Measurements from ENCODE around the gene ARSG. TPM values are rescaled to one million over a fixed set of nuclear protein-coding genes. Genes with fewer than 3 reads are reported as not detected.

Gene ARSG
- total RNA-seq, 2 experiments from 2014 or later, result 9.8 to 10.8 TPM

DNA sequence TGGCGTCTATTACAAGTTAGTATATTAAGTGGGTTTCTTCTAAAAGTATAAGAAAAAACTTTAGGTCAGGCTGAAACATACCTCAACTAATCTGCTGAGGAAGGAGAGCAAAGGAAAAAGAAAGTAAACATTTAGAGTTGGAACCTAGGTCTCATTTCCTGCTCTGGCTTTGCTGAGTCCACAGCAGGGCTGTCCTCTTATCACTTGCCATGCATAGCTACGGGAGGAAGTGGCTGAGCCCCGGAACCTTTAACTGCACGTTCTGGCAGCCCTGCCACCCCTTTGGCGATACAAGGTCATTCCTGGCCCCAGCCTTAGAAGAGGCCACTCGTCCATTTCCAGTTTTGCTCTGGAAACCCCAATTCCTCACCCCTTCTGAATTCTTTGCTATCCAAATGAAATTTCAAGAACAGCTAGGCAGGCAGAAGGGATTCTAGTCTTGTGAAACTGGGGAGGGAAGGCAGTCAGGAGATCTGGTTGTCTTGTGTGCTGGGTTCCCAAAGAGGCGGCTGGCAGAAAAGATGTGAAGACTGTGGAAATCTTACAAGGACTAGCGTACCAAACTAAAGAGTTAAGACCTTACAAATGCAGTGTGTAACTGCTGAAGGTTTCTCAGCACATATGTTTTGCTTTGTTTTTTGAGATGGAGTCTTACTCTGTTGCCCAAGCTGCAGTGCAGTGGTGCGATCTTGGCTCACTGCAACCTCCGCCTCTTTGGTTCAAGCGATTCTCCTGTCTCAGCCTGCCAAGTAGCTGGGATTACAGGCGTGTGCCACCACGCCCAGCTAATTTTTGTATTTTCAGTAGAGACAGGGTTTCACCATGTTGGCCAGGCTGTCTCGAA, 146.9 kb downstream of the ARSG start:
- ChIA-PET POLR2A (interaction anchor here (0.6 to 2.4 kb wide), 6 partner anchors 19 to 190 kb away, joined by 3 to 11 read pairs (median 7); partner anchors contain the start of genes AMZ2 and WIPI1), CTCF (interaction anchor here (0.7 to 8.9 kb wide), 17 partner anchors 9 to 265 kb away, joined by 3 to 123 read pairs (median 9); partner anchors contain the start of gene WIPI1)
- H3K4me1 Mint-ChIP-seq (ENCODE audit: low read depth), result peaks cover 54% of the 10 kb centered on the region
- no peaks in the 10 kb centered on the region for H3K9me3 Mint-ChIP-seq
- H3K27me3 Mint-ChIP-seq, result no peaks in the 10 kb centered on the region
- intact Hi-C loops (cut with micrococcal nuclease), result loop anchor here (2.0 kb wide), 4 partner anchors 37 to 265 kb away; no protein-coding TSS in a partner anchor
- DNase-seq, result peak; percentile 70
- H3K4me3 Mint-ChIP-seq, result peak overlapping the region; percentile 68
- H3K27ac Mint-ChIP-seq, result peak overlapping the region; percentile 88
- H3K36me3 Mint-ChIP-seq, result peaks cover 4% of the 10 kb centered on the region

DNA sequence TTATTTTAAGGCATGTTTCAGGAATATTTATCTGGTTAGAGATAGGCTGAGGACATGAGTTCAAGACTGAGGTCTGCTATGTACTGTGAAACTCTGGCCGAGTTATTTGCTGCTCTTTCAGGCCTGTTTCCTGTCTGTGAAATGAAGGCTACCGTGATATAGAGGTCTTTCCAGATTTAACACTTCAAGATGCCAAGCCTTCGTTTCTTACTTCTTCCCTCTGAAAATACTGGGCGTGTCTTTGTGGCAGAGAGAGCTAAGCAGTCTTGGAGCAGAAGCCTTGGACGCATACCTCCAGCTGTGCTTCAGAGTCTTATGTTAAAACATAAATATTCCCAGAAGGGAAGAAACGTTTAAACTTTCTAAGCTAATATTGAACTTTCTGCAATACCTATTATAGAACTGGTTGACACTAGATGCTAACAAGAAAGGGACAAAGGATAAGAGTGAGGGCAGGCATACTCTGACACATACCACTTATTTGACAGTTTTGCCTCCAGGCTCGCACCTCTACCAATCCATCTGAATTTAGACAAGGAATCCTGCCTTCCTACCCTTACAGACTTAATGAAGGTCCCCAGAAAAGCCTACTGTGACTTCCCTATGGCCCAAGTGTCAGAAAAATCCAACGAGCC, 148.5 kb downstream of the ARSG start:
- ChIA-PET CTCF (interaction anchor here (0.7 to 5.4 kb wide), 9 partner anchors 8 to 267 kb away, joined by 3 to 34 read pairs (median 4); partner anchors contain the start of gene WIPI1), POLR2A (interaction anchor here (0.9 kb wide), 1 partner anchor 191 kb away, joined by 3 read pairs; no protein-coding TSS in a partner anchor)
- intact Hi-C loops (cut with micrococcal nuclease), result no loop called here
- Mint-ChIP-seq H3K9me3 (no peaks in the 10 kb centered on the region), H3K4me1 (ENCODE audit: low read depth) (peaks cover 48% of the 10 kb centered on the region), H3K27ac (peak overlapping the region; percentile 25), H3K4me3 (no peak overlapping the region), H3K27me3 (no peaks in the 10 kb centered on the region), H3K36me3 (peaks cover 4% of the 10 kb centered on the region)
- no peak for DNase-seq

DNA sequence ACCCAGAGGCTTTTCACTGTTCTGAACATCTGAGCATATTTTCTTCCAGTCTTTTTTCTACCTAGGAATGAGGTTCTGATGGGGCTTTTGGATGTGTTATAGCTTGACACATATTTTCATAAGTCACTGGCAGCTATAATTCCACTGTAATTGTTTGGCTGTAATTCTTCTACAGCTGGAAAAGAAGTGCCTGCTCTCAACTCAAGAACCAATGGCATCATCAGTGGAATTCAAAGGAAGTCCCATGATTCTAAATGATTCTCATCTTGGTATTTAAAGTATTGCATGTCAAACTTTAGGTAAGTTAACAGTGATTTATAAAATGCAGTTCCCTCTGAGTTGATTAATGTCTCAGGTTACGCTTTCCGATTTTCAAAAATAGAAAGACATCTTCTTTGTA, 149.2 kb downstream of the ARSG start:
- Mint-ChIP-seq H3K36me3 (peaks cover 4% of the 10 kb centered on the region), H3K4me1 (ENCODE audit: low read depth) (peaks cover 48% of the 10 kb centered on the region), H3K9me3 (no peaks in the 10 kb centered on the region), H3K27ac (no peak overlapping the region), H3K4me3 (no peak overlapping the region), H3K27me3 (no peaks in the 10 kb centered on the region)
- intact Hi-C loops (cut with micrococcal nuclease), result no loop called here
- no peak for DNase-seq
- ChIA-PET POLR2A (no interaction called here), CTCF (interaction anchor here (0.9 to 5.4 kb wide), 6 partner anchors 9 to 268 kb away, joined by 3 to 34 read pairs (median 5); partner anchors contain the start of gene WIPI1)

DNA sequence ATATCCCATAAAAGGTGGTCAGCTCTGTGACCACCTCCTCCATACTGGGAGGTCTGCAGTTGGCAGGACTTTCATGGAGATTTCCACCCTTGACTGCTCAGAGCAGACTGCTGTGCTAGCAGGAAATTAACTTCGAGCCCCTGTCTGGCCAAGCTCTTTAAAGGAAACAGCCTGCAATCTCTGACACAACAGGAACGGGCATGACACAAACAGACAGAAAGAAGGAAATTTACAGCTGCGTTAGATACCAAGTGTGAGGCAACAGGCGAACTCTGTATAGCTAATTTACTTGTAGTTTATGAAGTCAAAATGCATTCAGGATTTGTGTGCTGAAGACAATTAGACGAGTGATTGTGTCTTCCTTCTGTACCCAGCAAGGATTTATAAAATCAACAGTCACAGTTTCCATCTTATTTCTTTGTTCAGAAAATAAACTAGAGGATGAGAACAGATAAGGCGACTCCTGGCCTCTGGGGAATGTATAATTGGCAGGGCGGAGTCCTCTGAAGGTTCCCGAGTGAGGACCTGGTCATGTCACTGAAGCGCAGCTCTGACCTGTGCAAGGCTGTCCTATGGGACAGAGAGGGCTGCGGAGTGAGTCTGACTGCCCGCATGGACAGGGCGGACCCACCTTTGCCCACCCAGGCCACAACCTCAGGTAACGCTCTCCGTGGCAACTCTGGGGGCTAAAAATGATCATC, 149.9 kb downstream of the ARSG start:
- intact Hi-C loops (cut with micrococcal nuclease), result no loop called here
- Mint-ChIP-seq H3K36me3 (peaks cover under 1% of the 10 kb centered on the region), H3K4me1 (ENCODE audit: low read depth) (peaks cover 41% of the 10 kb centered on the region), H3K9me3 (no peaks in the 10 kb centered on the region), H3K4me3 (no peak overlapping the region), H3K27me3 (no peaks in the 10 kb centered on the region), H3K27ac (no peak overlapping the region)
- ChIA-PET POLR2A (no interaction called here), CTCF (interaction anchor here (0.7 to 2.5 kb wide), 5 partner anchors 9 to 242 kb away, joined by 3 to 6 read pairs (median 3); no protein-coding TSS in a partner anchor)
- DNase-seq, result no peak

DNA sequence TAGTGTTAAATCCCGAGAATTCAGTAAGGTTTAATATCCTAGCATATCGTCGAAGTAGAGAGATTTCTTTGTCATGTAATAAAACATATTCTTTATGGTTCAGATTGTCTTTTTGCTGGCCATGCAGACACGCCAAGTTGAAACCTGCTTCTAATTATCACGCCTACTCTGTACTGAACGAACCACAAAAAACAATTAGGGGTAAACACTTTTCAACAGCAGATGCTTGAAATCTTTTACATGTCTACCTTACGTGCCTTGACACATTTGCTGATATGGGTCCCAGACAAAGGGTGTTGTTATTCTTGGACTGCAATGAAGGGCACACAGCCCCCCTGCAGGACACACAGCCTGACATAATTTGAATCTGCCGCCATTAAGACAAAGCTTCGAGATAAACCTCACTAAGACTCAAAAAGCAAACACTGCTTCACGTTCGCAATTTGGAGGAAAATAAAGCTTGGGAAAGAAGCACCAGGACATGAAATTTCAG, 152.7 kb downstream of the ARSG start:
- Mint-ChIP-seq H3K27ac (no peak overlapping the region), H3K4me1 (ENCODE audit: low read depth) (peaks cover 17% of the 10 kb centered on the region), H3K4me3 (no peak overlapping the region), H3K27me3 (no peaks in the 10 kb centered on the region), H3K9me3 (no peaks in the 10 kb centered on the region), H3K36me3 (peaks cover 3% of the 10 kb centered on the region)
- no peak for DNase-seq
- ChIA-PET CTCF (interaction anchor here (0.7 kb wide), 1 partner anchor 22 kb away, joined by 3 read pairs; no protein-coding TSS in a partner anchor), POLR2A (no interaction called here)
- intact Hi-C loops (cut with micrococcal nuclease), result no loop called here

DNA sequence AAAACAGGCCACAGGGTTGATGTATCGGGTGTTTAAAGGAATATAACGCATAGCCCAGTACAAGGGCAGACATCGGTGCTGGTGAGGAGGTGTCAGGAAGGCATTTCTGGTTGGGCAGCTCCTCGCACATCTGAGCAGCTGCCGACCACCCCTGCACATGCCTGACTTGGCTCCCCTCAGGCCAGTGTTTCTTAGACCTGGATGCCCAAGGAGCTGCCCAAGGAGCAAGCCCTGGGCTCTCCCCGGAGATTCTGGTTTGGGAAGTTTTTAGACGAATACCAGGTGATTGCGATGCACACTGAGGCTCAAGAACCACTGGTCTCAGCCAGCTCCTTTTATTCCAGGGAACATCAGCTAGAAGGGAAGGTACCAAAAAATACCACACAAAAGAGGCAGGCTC, 154.4 kb downstream of the ARSG start:
- Mint-ChIP-seq H3K9me3 (no peaks in the 10 kb centered on the region), H3K27ac (no peak overlapping the region), H3K4me3 (no peak overlapping the region), H3K4me1 (ENCODE audit: low read depth) (peaks cover 11% of the 10 kb centered on the region), H3K27me3 (no peaks in the 10 kb centered on the region), H3K36me3 (peaks cover 14% of the 10 kb centered on the region)
- POLR2A ChIA-PET, result interaction anchor here (0.8 kb wide), 1 partner anchor 11 kb away, joined by 3 read pairs; the partner anchor contains the start of gene WIPI1
- intact Hi-C loops (cut with micrococcal nuclease), result no loop called here
- CTCF ChIA-PET, result interaction anchor here (1.2 to 1.4 kb wide), 2 partner anchors 9 to 14 kb away, joined by 3 to 5 read pairs; no protein-coding TSS in a partner anchor
- DNase-seq, result no peak

DNA sequence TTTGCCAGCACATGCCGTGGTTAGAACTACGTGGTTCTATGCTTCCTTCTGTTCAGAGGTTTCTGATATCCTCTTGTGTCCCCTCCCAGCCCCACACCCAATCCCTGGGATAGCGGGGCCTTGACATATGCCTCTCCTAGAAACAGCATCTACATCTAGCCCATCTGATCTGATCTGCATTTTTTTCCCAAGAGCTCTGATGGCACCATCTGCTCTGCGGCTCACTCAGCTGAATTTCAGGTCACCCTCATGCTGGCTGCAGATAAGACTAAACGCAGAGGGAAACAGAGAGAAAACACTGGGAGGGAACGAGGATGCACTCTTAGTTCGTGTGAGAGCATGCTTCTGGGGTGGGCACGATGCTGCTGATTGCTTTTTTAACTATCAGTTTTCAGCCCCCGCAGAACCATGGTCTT, 155.3 kb downstream of the ARSG start:
- no peaks in the 10 kb centered on the region for H3K27me3 Mint-ChIP-seq
- intact Hi-C loops (cut with micrococcal nuclease), result no loop called here
- CTCF ChIA-PET, result interaction anchor here (0.9 to 1.5 kb wide), 3 partner anchors 9 to 184 kb away, joined by 4 to 5 read pairs (median 4); no protein-coding TSS in a partner anchor
- DNase-seq, result no peak
- H3K9me3 Mint-ChIP-seq, result no peaks in the 10 kb centered on the region
- H3K4me3 Mint-ChIP-seq, result no peak overlapping the region
- peaks cover 2% of the 10 kb centered on the region for H3K4me1 Mint-ChIP-seq (ENCODE audit: low read depth)
- H3K36me3 Mint-ChIP-seq, result peaks cover 16% of the 10 kb centered on the region
- H3K27ac Mint-ChIP-seq, result no peak overlapping the region
- POLR2A ChIA-PET, result no interaction called here

DNA sequence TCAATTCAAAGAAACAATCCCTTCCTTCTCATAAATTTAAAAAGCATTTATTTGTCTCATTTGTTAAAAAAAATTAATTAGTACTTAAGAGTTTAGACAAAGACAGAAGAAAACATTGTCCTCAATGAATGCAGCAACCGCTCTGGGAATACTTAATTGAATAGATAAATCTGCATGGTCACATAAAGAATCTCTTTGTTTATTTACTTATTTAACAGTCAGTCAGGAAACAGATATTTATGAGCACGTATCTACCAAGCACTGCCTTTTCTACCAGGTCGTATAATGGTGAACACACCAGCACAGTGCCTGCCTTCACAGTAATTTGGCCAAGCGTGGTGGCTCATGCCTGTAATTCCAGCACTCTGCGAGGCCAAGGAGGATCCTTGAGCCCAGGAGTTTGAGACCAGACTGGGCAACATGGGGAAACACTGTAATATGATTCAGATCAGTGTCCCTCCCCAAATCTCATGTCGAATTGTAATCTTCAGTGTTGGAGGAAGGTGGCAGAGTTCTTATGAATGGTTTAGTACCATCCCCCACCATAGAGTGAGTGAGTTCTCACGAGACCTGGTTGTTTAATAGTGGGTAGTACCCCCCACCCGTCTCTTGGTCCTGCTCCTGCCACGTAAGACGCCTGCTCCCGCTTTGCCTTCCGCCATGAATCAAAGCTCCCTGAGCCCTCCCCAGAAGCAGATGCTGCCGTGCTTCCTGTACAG, 157.9 kb downstream of the ARSG start:
- no peak overlapping the region for H3K27ac Mint-ChIP-seq
- CTCF ChIA-PET, result no interaction called here
- H3K9me3 Mint-ChIP-seq, result no peaks in the 10 kb centered on the region
- no peaks in the 10 kb centered on the region for H3K27me3 Mint-ChIP-seq
- H3K4me3 Mint-ChIP-seq, result no peak overlapping the region
- H3K4me1 Mint-ChIP-seq (ENCODE audit: low read depth), result no peaks in the 10 kb centered on the region
- POLR2A ChIA-PET, result no interaction called here
- peaks cover 19% of the 10 kb centered on the region for H3K36me3 Mint-ChIP-seq
- intact Hi-C loops (cut with micrococcal nuclease), result no loop called here
- DNase-seq, result no peak

DNA sequence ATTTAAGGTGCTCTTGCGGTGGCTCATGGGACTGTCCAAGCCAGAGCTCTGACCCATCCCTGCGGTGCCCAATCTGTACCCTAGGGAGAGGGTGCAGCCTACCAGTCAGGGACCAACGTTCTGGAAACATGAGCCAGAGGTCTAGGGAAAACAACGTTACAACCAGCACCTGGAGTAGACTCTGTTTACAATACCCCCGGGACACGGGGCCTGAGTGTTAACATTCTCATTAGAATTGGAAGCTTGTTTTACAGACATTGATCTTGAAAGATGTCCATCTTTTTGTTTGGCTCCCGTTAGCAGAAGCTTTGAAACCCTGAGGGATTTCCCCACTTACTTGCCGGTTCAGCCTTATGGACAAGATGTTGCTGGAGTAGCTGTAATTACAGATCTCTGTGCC, 159.1 kb downstream of the ARSG start:
- intact Hi-C loops (cut with micrococcal nuclease), result no loop called here
- H3K27me3 Mint-ChIP-seq, result no peaks in the 10 kb centered on the region
- no peak overlapping the region for H3K27ac Mint-ChIP-seq
- ChIA-PET CTCF (interaction anchor here (0.6 to 1.6 kb wide), 2 partner anchors 12 to 278 kb away, joined by 3 to 4 read pairs; no protein-coding TSS in a partner anchor), POLR2A (no interaction called here)
- no peaks in the 10 kb centered on the region for H3K4me1 Mint-ChIP-seq (ENCODE audit: low read depth)
- H3K36me3 Mint-ChIP-seq, result peaks cover 19% of the 10 kb centered on the region
- H3K4me3 Mint-ChIP-seq, result no peak overlapping the region
- no peak for DNase-seq
- H3K9me3 Mint-ChIP-seq, result no peaks in the 10 kb centered on the region

DNA sequence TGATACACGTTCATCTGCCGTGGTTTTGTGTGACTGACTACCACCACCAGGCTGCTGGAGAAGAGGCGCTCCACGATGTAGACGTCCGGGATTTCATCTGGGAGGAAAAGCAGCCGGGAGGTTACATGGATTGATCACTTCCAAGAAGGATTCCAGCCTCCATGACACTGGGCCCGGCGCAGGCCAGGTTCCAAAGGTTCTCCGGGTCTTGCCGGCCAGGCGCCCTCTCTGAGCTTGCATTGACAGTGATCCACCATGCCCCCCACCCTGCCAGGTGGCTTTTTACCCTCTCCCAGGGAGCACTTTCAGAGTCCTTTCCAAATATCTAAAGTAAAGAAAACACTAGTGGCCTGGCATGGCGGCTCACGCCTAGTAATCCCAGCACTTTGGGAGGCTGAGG, 159.5 kb downstream of the ARSG start:
- ChIA-PET POLR2A (no interaction called here), CTCF (interaction anchor here (1.6 kb wide), 1 partner anchor 13 kb away, joined by 4 read pairs; no protein-coding TSS in a partner anchor)
- Mint-ChIP-seq H3K36me3 (peaks cover 19% of the 10 kb centered on the region), H3K27ac (no peak overlapping the region), H3K27me3 (no peaks in the 10 kb centered on the region), H3K4me3 (no peak overlapping the region), H3K9me3 (no peaks in the 10 kb centered on the region), H3K4me1 (ENCODE audit: low read depth) (peaks cover 1% of the 10 kb centered on the region)
- intact Hi-C loops (cut with micrococcal nuclease), result no loop called here
- DNase-seq, result no peak

DNA sequence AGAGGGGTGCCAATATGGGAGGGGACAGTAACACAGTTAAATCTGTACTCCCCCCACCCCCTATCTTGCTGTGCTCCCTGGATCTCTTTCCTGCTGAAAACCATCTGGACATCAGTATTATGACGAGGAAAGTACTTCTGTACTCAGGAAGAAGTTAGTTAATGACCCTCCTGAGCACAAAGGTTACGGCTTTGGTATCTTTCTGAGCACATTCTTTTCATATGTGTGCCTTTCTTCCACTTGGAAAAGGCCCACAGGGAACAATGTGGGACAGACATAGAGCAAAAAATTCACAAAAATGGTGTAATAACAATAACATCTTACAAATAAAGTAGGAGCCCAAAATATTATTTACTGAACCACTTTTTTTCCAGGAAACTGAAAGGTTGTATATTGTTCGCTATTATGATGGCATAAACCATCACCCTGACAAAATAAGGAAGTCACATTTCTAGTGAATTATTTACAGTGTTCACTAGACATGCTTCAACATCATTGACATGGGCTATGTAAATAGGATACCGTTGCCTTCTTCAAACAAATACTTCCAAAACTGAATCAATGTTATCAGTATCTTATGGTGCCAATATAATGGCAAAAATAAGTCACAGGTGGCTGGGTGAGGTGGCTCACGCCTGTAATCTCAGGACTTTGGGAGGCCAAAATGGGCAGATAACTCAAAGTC, 160.5 kb downstream of the ARSG start:
- Mint-ChIP-seq H3K36me3 (peaks cover 19% of the 10 kb centered on the region), H3K9me3 (no peaks in the 10 kb centered on the region), H3K4me3 (no peak overlapping the region), H3K4me1 (ENCODE audit: low read depth) (peaks cover 11% of the 10 kb centered on the region), H3K27me3 (no peaks in the 10 kb centered on the region), H3K27ac (no peak overlapping the region)
- POLR2A ChIA-PET, result no interaction called here
- intact Hi-C loops (cut with micrococcal nuclease), result no loop called here
- DNase-seq, result no peak
- CTCF ChIA-PET, result interaction anchor here (1.6 kb wide), 1 partner anchor 14 kb away, joined by 4 read pairs; no protein-coding TSS in a partner anchor

Measured in activated CD4-positive, alpha-beta memory T cell treated with anti-CD3 and anti-CD28 coated beads for 36 hours (primary cell).